ENCODE measurements around the gene ITIH3.
A peak's percentile ranks its signal among the peaks of the same experiment; 100 is the strongest.
"Not testable (repeated sequence)": the region's sequence is repeated elsewhere in the genome, so short reads cannot be mapped to it uniquely, and the experiment has no call there.

The ITIH3 gene, protein sequence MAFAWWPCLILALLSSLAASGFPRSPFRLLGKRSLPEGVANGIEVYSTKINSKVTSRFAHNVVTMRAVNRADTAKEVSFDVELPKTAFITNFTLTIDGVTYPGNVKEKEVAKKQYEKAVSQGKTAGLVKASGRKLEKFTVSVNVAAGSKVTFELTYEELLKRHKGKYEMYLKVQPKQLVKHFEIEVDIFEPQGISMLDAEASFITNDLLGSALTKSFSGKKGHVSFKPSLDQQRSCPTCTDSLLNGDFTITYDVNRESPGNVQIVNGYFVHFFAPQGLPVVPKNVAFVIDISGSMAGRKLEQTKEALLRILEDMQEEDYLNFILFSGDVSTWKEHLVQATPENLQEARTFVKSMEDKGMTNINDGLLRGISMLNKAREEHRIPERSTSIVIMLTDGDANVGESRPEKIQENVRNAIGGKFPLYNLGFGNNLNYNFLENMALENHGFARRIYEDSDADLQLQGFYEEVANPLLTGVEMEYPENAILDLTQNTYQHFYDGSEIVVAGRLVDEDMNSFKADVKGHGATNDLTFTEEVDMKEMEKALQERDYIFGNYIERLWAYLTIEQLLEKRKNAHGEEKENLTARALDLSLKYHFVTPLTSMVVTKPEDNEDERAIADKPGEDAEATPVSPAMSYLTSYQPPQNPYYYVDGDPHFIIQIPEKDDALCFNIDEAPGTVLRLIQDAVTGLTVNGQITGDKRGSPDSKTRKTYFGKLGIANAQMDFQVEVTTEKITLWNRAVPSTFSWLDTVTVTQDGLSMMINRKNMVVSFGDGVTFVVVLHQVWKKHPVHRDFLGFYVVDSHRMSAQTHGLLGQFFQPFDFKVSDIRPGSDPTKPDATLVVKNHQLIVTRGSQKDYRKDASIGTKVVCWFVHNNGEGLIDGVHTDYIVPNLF

DNA sequence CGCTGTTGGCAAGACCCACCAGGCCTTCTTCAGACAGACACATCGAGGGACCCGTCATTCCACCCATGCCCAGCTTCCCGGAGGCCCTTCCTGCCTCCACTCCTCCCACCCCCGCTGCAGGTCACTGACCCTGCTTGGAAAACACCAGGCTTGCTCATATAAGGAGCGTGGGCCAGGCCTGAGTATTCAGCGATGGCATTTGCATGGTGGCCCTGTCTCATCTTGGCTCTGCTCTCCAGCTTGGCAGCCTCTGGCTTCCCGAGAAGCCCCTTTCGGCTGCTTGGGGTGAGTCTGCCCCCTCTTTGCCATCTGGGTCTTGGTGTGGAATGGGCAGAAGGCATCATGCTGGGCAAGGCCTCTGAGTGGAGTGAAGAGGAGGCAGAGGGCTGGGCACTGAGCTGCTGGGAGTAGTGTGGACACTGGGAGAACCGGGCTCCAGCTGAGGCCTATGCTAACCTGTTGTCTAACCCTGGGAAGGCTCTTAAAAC lies at the start of gene ITIH3:
ITIH3 (plus strand) TSS at position 185 of the 488 bp plus-strand sequence; CDS start at position 193, 8 bp downstream.
- no peak for DNase-seq (ENCODE audit: extremely low read depth in 1 of 2, low read depth in 1 of 2)

DNA sequence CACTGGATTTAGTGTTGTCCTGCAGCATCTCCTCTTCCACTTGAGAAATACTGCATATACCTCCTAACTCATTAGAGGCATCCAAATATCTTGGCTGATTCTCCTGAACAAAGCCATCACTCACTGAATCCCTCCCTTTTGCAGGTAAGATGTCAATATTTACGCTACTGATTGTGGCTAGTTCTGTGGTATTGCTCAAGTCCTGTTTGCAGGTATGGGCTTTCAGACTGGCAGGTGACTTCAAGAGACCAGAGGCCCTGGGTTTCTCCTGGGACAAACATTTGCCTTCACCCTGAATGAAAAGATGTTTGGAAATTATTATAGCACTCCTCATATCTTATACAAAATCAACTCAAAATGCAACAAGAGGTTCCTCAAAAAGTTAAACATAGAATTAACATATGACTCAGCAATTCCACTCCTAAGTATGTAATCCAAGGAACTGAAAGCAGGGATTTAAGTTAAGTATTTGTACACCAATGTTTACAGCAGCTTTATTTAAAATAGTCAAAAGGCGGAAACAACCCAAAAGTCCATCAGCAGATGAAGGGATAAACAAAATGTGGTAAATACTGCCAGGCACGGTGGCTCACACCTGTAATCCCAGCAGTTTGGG lies 42.4 kb upstream of the ITIH3 start:
- DNase-seq (ENCODE audit: extremely low read depth in 1 of 2, low read depth in 1 of 2), result no peak

DNA sequence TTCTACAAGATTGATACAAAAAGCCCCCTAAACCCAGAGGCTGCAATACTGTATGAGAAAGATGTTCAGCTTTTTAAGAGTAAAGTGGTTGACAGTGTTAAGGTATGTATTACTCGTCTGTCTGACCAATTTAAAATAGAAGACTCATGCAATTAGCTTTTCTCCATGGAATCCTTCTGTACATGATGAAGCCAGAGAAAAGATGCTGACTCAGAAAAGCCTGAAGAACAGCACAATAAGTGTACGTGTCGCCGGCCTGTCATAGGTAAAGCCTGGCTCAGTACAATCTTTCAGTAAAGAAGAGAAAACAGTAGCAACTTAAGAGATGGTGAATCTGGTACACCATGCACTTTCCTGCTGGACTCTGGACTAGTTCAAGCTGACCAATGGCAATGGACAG lies 40.2 kb upstream of the ITIH3 start:
- DNase-seq (ENCODE audit: extremely low read depth in 1 of 2, low read depth in 1 of 2), result no peak

DNA sequence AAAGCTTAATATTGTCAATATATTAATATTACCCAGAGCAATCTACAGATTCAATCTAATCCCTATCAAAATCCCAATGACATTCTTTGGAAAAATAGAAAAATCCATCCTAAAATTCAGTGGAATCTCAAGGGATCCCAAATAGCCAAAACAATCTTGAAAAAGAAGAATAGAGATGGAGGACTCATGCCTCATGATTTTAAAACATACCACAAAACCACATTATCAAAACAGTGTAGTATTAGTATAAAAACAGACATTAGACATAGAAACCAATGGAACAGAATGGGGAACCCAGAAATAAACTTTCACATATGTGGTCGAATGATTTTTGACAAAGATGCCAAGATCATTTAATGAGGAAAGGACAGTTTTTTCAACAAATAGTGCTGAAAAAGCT lies 38.5 kb upstream of the ITIH3 start:
- no peak for DNase-seq (ENCODE audit: extremely low read depth in 1 of 2, low read depth in 1 of 2)

DNA sequence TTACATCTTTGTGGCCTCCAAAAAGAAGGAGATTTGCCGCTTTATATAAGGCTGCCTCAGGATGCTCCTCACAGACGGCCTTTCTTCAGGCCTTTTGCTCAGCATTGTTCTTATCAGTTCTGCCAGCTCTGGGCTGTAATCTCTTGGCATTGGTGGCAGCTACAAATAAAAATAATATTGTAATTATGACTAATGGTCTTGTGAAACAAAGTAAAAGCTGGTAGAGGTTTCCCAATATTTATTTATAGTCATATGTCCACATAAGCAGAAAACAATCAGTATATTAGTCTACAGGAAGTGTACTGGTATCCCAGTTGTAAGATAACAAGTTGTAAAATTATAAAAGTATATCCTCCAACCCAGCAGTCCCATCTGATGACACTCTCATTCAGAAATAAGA lies 31.1 kb upstream of the ITIH3 start:
- no peak for DNase-seq (ENCODE audit: extremely low read depth in 1 of 2, low read depth in 1 of 2)

DNA sequence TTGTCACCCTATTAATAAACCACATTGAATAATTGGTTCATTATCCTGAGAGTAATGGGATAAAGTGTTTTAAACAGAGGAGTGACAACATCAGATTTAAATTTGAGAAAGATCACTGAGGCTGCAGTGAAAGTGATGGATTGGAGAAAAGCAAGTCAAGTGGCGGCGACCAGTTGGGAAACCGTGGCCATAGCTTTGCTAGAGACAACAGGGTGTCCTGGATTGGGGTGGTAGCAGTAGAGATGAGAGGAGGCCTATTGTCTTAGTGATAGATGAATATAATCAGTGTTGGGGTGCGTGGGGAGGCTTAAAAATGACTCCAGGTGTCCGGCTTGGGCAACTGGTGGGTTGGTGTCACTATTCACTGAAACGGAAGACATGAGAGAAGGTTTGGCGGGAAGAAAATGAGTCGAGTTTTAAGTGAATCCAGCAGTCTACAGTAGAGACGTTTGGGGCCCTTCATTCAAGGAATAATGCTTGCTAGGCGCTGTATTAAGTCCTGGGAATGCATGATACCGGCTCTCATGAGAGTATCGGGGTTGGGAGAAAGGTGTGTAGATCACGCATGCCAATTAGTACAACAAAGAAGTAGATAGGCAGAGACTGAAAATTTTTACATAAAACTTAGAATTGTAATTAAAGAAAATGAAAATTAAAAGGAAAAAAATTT lies 24.7 kb upstream of the ITIH3 start:
- no peak for DNase-seq (ENCODE audit: extremely low read depth in 1 of 2, low read depth in 1 of 2)

DNA sequence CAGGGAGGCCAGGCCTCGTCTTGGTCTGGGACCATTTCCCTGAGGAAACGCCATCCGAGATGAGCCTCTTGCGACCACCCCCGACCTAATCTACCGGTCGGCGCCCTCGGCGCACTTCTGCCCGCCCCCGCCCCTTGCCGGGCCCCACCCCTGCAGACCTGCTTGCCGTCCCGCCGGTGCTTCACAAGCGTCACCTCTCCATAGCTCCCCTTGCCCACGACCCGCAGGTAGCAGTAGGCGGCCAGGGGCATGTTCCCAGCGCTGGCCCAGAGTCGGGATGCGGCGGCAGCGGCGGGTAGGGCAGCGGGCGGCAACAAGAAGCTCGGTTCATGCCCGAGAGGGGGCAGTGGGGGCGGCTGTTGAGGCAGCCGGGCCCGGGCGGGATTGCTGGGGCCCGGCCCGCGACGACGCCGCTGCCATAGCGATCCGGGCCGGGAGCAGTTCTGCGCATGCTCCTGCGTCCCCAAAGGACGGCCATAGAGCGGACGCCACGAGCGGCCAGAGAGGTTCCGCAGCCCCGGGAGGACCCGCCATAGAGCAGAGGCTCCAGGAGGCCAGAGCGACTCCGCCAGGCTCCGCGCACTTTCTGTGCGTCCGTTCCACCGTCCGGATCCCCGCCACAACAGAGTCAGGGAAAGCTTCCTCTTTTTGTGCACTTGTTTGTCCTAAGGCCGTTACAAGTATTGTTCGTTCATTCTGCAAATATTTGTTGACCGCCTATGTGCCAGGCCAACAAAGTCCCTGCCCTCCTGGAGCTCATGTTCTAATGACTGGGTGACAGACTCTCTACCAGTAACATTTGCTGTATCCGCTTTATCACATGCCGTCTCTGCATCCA lies 23.9 kb upstream of the ITIH3 start, which contains the start of gene NEK4:
NEK4 (minus strand) TSS at position 445 of the 838 bp plus-strand sequence; CDS start at position 251, 194 bp downstream.
- DNase-seq (ENCODE audit: extremely low read depth in 1 of 2, low read depth in 1 of 2), result peak; percentile 65 to 76

DNA sequence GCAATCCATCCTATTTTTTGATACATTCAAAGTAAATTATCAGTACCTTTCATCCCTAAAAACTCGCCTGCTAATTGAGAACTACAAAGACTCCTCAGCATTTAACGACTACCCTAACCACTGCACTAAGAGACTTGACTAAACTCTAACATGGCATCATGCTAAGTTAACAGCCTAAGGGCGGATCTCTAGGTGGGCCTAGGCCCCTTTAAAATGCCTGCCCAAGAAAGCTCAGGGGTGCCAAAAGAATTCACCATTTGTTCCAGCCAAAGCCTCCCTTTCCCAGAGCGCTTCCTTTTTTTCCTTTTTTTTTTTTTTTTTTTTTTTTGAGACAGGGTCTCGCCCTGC lies 23.3 kb upstream of the ITIH3 start:
- DNase-seq (ENCODE audit: extremely low read depth in 1 of 2, low read depth in 1 of 2), result no peak

DNA sequence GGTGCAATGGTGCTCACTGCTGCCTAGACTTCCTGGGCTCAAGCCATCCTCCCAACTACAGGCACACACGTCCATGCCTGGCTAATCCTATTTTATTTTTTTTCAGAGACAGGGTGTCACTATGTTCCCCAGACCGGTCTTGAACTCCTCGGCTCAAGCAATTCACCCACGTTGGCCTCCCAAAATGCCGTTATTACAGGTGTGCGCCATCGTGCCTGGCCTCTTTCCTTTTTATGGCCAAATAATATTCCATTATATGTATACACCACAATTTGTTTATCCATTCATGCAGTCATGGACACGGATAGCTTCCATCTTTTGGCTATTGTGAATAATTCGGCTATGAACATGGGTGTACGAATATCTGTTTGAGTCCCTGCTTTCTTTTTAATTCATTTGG lies 22.9 kb upstream of the ITIH3 start:
- DNase-seq (ENCODE audit: extremely low read depth in 1 of 2, low read depth in 1 of 2), result no peak

DNA sequence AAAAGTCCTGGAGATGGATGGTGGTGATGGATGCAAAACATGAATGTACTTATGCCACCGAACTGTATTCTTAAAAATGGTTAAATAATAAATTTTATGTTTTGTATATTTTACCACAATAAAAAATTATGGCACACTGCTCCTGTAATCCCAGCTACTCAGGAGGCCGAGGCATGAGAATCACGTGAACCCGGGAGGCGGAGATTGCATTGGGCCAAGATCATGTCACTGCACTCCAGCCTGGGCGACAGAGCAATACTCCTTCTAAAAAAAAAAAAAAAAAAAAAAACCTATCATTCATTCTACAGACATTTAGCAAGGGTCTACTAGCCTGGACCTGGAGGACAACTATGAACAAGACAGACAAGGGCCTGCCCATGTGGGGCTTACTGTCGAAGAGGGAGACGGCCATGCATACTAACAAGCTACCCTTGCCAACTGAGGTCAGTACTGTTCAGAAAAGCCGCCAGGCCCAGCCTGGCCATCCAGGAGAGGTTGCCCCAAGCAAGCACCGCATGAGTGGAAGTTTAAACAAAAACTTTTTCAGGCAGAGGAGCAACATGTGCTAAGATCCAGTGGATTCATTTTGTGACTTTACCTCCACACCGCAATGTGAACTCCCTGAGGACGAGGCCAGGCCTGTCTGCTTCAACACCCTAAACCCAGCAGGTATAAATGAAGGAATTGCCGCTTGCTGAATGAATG lies 21.1 kb upstream of the ITIH3 start:
- DNase-seq (ENCODE audit: extremely low read depth in 1 of 2, low read depth in 1 of 2), result no peak

DNA sequence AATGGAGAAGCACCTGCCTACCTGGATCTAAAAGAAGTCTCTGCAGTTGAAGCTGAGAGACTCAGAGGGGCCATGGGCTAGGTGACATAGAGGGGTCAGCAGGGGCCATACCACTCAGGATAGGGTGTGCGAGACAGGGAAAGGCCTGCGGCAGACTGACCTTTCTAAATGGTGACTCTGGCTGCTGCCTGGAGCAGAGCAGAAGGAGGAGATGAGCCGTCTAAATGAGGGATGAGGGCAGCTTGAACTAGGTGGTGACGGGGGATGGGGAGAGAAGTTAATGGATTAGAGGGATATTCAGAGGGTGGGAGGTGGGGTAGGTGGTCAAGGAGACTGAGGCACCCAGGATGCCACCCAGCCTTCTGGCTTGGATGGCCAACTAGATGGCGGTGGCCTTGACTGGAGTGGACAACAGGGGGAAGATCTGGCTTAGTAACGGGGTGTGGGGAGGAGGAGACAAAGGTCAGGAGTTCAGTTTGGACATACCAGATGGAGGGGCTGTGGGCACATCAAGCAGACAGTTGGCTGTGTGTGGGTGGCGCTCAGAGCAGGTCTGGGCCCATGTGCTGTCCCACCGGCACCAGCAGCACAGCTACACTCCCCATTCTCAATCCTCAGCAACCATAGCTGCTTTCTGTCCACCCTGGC lies 20.4 kb upstream of the ITIH3 start:
- DNase-seq (ENCODE audit: extremely low read depth in 1 of 2, low read depth in 1 of 2), result no peak

DNA sequence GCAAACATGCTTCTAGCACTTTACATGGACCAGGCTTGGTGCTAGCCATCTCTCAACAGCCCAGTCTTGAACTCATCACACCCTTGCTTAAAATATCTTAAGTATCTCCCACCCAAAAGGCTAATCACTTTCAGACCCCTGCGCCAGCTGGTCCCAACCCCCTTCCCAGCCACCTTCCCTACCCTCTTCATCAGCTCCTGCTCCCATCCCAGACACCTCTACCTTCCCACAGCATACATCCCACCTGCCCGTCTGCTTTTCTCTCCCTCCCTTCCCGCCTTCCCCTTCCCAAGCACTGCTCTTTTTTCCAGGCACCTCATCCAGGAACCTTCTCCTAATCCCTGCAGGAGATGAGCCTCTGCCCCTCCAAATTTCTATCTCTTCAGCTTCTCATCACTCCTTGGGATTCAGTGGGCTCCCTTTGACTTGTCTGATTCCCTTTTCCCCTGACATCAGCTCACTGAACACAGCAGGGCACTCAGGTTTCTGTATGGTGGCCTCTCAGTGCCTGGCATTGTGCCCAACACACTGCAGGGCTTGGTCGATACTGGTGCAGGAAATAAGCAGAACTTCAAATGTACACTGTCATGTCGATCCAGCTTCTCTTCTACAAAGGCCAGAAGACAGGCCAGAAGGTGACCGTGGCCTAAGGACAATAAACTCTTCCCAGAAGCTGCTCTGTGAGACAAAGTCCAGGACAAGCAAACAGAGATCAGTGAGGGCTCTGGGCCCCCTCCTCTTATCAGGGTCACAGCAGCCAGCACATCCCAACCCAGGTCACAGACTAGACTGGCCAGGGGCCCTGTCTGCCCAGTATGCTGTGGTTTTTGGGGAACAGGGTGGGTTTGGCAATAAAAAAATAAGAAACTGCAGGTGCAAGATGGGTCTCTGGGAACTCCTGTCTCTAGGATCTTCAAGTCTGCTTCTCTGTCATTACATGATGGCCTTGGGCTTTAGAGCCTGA lies 19.4 kb upstream of the ITIH3 start:
- no peak for DNase-seq (ENCODE audit: extremely low read depth in 1 of 2, low read depth in 1 of 2)

DNA sequence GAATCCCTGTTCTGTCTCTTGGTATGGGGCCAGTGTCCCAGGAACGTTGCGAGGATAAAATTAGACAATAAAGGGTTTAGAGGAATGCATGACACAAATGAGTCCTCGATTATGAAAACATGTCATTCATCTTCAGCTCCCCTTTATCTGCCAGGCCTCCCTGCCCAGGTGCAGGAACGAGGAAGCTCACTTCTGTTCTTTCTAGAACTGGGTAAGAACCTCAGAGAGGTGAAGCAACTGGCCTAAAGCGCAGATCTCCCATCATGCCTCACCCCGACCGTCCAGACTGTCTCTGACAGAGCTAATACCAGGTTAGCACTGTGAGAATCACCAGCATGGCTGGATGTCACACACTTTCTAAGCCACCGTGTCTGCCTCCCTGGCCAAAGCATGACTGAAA lies 18.7 kb upstream of the ITIH3 start:
- no peak for DNase-seq (ENCODE audit: extremely low read depth in 1 of 2, low read depth in 1 of 2)

DNA sequence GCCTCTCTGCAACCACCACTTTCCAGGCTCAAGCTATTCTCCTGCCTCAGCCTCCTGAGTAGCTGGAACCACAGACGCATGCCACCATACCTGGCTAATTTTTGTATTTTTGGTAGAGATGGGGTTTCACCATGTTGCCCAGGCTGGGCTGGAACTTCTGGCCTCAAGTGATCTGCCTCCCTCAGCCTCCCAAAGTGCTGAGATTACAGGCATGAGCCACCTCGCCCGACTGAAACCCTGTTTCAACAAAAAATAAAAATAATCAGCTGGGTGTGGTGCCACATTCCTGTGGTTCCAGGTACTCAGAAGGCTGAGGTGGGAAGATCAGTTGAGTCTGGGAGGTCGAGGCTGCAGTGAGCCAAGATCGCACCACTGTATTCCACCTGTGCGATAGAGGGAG lies 18.1 kb upstream of the ITIH3 start:
- not testable (repeated sequence) for DNase-seq (ENCODE audit: extremely low read depth in 1 of 2, low read depth in 1 of 2)

DNA sequence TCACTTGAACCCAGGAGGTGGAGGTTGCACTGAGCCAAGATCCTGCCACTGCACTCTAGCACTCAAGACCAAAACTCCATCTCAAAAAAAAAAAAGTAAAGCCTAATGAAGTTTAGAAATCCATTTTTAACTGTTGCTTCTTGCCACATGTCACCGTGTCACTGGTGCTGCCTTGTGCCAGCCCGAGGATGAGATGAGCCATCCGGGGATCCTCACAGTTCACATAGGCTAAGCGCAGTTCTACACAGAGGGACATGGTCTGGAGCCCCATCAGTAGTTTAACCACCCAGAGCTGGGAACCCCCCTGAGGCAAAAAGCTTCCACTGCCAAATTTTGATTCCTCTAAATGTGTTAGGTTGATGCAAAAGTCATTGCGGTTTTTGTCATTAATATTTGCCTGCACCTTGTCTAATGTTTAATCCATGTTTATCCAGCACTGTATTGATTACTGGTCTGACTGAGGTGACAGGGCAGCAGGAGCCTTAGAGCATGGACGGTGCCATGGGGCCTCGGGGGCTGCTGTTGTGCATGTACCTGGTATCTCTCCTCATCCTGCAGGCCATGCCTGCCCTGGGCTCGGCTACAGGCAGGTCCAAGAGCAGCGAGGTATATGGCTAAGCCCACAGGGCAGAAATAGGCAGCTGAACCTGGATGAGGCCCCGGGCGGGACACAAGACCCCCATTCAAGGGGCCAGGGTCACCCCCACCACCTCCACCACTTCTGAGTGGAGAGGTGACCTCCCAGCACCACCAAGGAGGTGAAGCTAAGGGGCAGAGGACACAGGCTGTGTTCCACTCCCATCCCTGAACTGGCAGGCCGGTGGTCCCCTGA lies 17.3 kb upstream of the ITIH3 start, which contains the start of gene ITIH1:
ITIH1 (plus strand) TSS at position 473 of the 832 bp plus-strand sequence; CDS start at position 490, 17 bp downstream.
- no peak for DNase-seq (ENCODE audit: extremely low read depth in 1 of 2, low read depth in 1 of 2)

DNA sequence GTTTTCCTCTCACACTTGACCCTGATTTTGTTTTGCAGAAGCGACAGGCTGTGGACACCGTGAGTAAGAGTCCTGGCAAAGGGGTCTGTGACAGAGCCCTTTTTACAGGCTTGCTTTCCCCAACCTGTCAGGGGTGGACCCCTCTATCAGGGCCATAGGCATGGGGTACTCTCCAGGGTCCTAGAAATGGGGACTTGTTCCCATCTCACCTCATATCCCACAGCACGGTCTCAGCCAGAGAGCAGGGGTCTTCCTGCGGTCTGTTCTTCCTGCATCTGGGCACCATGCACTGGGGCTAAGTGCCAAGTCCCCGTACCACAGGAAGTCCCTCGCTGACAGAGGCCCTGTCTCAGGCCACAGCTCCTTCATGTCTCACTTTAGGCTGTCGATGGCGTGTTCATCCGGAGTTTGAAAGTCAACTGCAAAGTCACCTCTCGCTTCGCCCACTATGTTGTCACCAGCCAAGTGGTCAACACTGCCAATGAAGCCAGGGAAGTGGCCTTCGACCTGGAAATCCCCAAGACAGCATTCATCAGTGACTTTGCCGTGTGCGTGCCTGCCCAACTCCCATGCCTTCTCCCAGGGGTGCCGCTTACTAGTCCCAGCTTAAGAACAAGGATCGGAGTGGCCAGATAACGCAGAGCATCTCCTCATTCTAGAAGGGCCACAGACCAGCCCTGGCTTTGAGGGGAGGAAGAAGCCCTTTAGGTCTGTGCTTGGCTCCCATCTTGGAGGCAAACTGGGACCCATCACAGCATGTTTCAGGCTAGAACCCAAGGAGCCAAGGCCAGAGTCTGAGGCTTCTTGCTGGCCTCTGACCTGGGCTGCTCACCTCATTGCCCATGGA lies 16.4 kb upstream of the ITIH3 start:
- no peak for DNase-seq (ENCODE audit: extremely low read depth in 1 of 2, low read depth in 1 of 2)

Data from activated CD8-positive, alpha-beta memory T cell treated with anti-CD3 and anti-CD28 coated beads for 1 hour (primary cell).